Skeletal muscle satellite cell (primary cell): ENCODE measurements around the gene NLRC5.

Experiments used
- H3K27me3 ChIP-seq: 2 replicates; pipeline ENCODE4 v1.7.0; 2013; ENCODE audit warnings: low read length; ENCODE audit not compliant: control insufficient read depth, insufficient read depth
- H3K36me3 ChIP-seq: 2 replicates; pipeline ENCODE4 v1.7.0; 2013; ENCODE audit warnings: mild to moderate bottlenecking, control low read depth, low read length; ENCODE audit not compliant: insufficient read depth
- H3K4me1 ChIP-seq: 2 replicates; pipeline ENCODE4 v1.7.0; 2013; ENCODE audit warnings: low read length; ENCODE audit not compliant: control insufficient read depth, insufficient read depth
- H3K4me2 ChIP-seq: 2 replicates; pipeline ENCODE4 v1.7.0; 2013; ENCODE audit warnings: mild to moderate bottlenecking, low read length
- H3K4me3 ChIP-seq: 2 replicates; pipeline ENCODE4 v1.7.0; 2013; ENCODE audit warnings: low read length
- H3K9ac ChIP-seq: 2 replicates; pipeline ENCODE4 v1.7.0; 2013; ENCODE audit warnings: mild to moderate bottlenecking, low read depth, low read length, moderate library complexity
- H3K9me3 ChIP-seq: replicated peaks from 2 replicates; pipeline ENCODE4 v1.7.0; 2013; ENCODE audit warnings: mild to moderate bottlenecking, control low read depth, low read length

Gene NLRC5

GRCh38 chr16:57007530-57007929, 18.2 kb downstream of the NLRC5 start:
- no peaks in the 10 kb centered on the region for H3K27me3 ChIP-seq
- H3K4me1 ChIP-seq, result peaks cover 3% of the 10 kb centered on the region
- no peak overlapping the region for H3K4me3 ChIP-seq
- H3K9me3 ChIP-seq, result no peaks in the 10 kb centered on the region
- H3K9ac ChIP-seq, result no peak overlapping the region
- no peak overlapping the region for H3K4me2 ChIP-seq
- H3K36me3 ChIP-seq, result no peaks in the 10 kb centered on the region

GRCh38 chr16:57008440-57008839, 19.1 kb downstream of the NLRC5 start:
- H3K36me3 ChIP-seq, result no peaks in the 10 kb centered on the region
- no peak overlapping the region for H3K9ac ChIP-seq
- no peaks in the 10 kb centered on the region for H3K9me3 ChIP-seq
- H3K4me2 ChIP-seq, result no peak overlapping the region
- no peaks in the 10 kb centered on the region for H3K27me3 ChIP-seq
- no peak overlapping the region for H3K4me3 ChIP-seq
- peaks cover 12% of the 10 kb centered on the region for H3K4me1 ChIP-seq

GRCh38 chr16:57009643-57010170, 20.4 kb downstream of the NLRC5 start:
- Histone ChIP-seq H3K36me3 (no peaks in the 10 kb centered on the region), H3K4me1 (peaks cover 17% of the 10 kb centered on the region), H3K9ac (no peak overlapping the region), H3K27me3 (no peaks in the 10 kb centered on the region), H3K4me3 (no peak overlapping the region), H3K9me3 (no peaks in the 10 kb centered on the region), H3K4me2 (no peak overlapping the region)

- no peaks in the 10 kb centered on the region for H3K27me3 ChIP-seq
- peaks cover 18% of the 10 kb centered on the region for H3K4me1 ChIP-seq
- H3K4me2 ChIP-seq, result no peak overlapping the region
- no peak overlapping the region for H3K9ac ChIP-seq
- no peaks in the 10 kb centered on the region for H3K9me3 ChIP-seq
- H3K4me3 ChIP-seq, result no peak overlapping the region
- peaks cover 5% of the 10 kb centered on the region for H3K36me3 ChIP-seq
These were observed 23.0 kb downstream of the NLRC5 start for GRCh38 chr16:57012353-57012752.

GRCh38 chr16:57013229-57013628, 23.9 kb downstream of the NLRC5 start:
- H3K9ac ChIP-seq, result no peak overlapping the region
- no peaks in the 10 kb centered on the region for H3K9me3 ChIP-seq
- H3K4me2 ChIP-seq, result no peak overlapping the region
- H3K27me3 ChIP-seq, result no peaks in the 10 kb centered on the region
- peaks cover 18% of the 10 kb centered on the region for H3K4me1 ChIP-seq
- no peak overlapping the region for H3K4me3 ChIP-seq
- H3K36me3 ChIP-seq, result peaks cover 9% of the 10 kb centered on the region

- no peak overlapping the region for H3K4me2 ChIP-seq
These were observed 24.5 kb downstream of the NLRC5 start for GRCh38 chr16:57013902-57014301.

GRCh38 chr16:57016301-57016700, 26.9 kb downstream of the NLRC5 start:
- no peak overlapping the region for H3K4me3 ChIP-seq
- H3K36me3 ChIP-seq, result peaks cover 19% of the 10 kb centered on the region
- no peaks in the 10 kb centered on the region for H3K27me3 ChIP-seq
- H3K4me2 ChIP-seq, result no peak overlapping the region
- peaks cover 18% of the 10 kb centered on the region for H3K4me1 ChIP-seq
- H3K9me3 ChIP-seq, result no peaks in the 10 kb centered on the region
- no peak overlapping the region for H3K9ac ChIP-seq

More at GRCh38 chr16:57013902-57014301, 24.5 kb downstream of the NLRC5 start:
- peaks cover 18% of the 10 kb centered on the region for H3K4me1 ChIP-seq
- H3K9ac ChIP-seq, result no peak overlapping the region
- H3K27me3 ChIP-seq, result no peaks in the 10 kb centered on the region
- peaks cover 12% of the 10 kb centered on the region for H3K36me3 ChIP-seq
- no peaks in the 10 kb centered on the region for H3K9me3 ChIP-seq
- H3K4me3 ChIP-seq, result no peak overlapping the region

- Histone ChIP-seq H3K9ac (no peak overlapping the region), H3K4me2 (no peak overlapping the region), H3K9me3 (no peaks in the 10 kb centered on the region), H3K4me1 (peaks cover 18% of the 10 kb centered on the region), H3K27me3 (no peaks in the 10 kb centered on the region), H3K36me3 (peaks cover 24% of the 10 kb centered on the region), H3K4me3 (no peak overlapping the region)
These were observed 27.5 kb downstream of the NLRC5 start for GRCh38 chr16:57016831-57017230.

GRCh38 chr16:57017251-57017650, 27.9 kb downstream of the NLRC5 start:
- H3K4me3 ChIP-seq, result no peak overlapping the region
- no peak overlapping the region for H3K9ac ChIP-seq
- no peak overlapping the region for H3K4me2 ChIP-seq
- peaks cover 27% of the 10 kb centered on the region for H3K36me3 ChIP-seq
- peaks cover 18% of the 10 kb centered on the region for H3K4me1 ChIP-seq
- H3K27me3 ChIP-seq, result no peaks in the 10 kb centered on the region
- no peaks in the 10 kb centered on the region for H3K9me3 ChIP-seq

- Histone ChIP-seq H3K36me3 (peaks cover 27% of the 10 kb centered on the region), H3K4me1 (peaks cover under 1% of the 10 kb centered on the region), H3K9ac (no peak overlapping the region), H3K9me3 (no peaks in the 10 kb centered on the region), H3K4me3 (no peak overlapping the region), H3K4me2 (no peak overlapping the region), H3K27me3 (no peaks in the 10 kb centered on the region)
These were observed 30.4 kb downstream of the NLRC5 start for GRCh38 chr16:57019746-57020145.

GRCh38 chr16:57020651-57021050, 31.3 kb downstream of the NLRC5 start:
- peaks cover 27% of the 10 kb centered on the region for H3K36me3 ChIP-seq
- no peak overlapping the region for H3K9ac ChIP-seq
- no peak overlapping the region for H3K4me2 ChIP-seq
- H3K27me3 ChIP-seq, result no peaks in the 10 kb centered on the region
- no peaks in the 10 kb centered on the region for H3K4me1 ChIP-seq
- no peak overlapping the region for H3K4me3 ChIP-seq
- no peaks in the 10 kb centered on the region for H3K9me3 ChIP-seq

GRCh38 chr16:57021757-57022156, 32.4 kb downstream of the NLRC5 start:
- Histone ChIP-seq H3K4me1 (no peaks in the 10 kb centered on the region), H3K36me3 (peaks cover 27% of the 10 kb centered on the region), H3K27me3 (no peaks in the 10 kb centered on the region), H3K4me2 (no peak overlapping the region), H3K9ac (no peak overlapping the region), H3K9me3 (no peaks in the 10 kb centered on the region), H3K4me3 (no peak overlapping the region)
